Measurements from ENCODE around the gene RAE1.

RAE1 gene

GRCh38 chr20:57374343-57374930, 23.4 kb downstream of the RAE1 start:
- DNase-seq, result no peak

GRCh38 chr20:57374931-57375651, 24.0 kb downstream of the RAE1 start:
- no peak for DNase-seq

- DNase-seq, result no peak
Observed at GRCh38 chr20:57375652-57376230, 24.7 kb downstream of the RAE1 start.

GRCh38 chr20:57377350-57377749, 26.3 kb downstream of the RAE1 start:
- DNase-seq, result no peak

GRCh38 chr20:57378107-57378506, 27.1 kb downstream of the RAE1 start:
- DNase-seq, result no peak

- no peak for DNase-seq
Observed at GRCh38 chr20:57378646-57379262, 27.7 kb downstream of the RAE1 start.

GRCh38 chr20:57379263-57379647, 28.2 kb downstream of the RAE1 start:
- no peak for DNase-seq

- DNase-seq, result no peak
Observed at GRCh38 chr20:57380081-57380750, 29.2 kb downstream of the RAE1 start.

- DNase-seq, result peak; percentile 88
Observed at GRCh38 chr20:57381596-57382503, 30.8 kb downstream of the RAE1 start.

- DNase-seq, result no peak
Observed at GRCh38 chr20:57382516-57382915, 31.5 kb downstream of the RAE1 start.

- no peak for DNase-seq
Observed at GRCh38 chr20:57383447-57384347, 32.6 kb downstream of the RAE1 start.

- no peak for DNase-seq
Observed at GRCh38 chr20:57384486-57384885, 33.4 kb downstream of the RAE1 start.

- no peak for DNase-seq
Observed at GRCh38 chr20:57384953-57385761, 34.1 kb downstream of the RAE1 start.

- no peak for DNase-seq
Observed at GRCh38 chr20:57385940-57386339, 34.9 kb downstream of the RAE1 start.

GRCh38 chr20:57386762-57387161, 35.7 kb downstream of the RAE1 start:
- no peak for DNase-seq

GRCh38 chr20:57387463-57387862, 36.4 kb downstream of the RAE1 start:
- DNase-seq, result peak; percentile 27

- DNase-seq, result peak; percentile 38
Observed at GRCh38 chr20:57387945-57388371, 36.9 kb downstream of the RAE1 start.

- peak; percentile 80 for DNase-seq
Observed at GRCh38 chr20:57388953-57389694, 38.1 kb downstream of the RAE1 start.

All from right forelimb (tissue), 1 donor.